Kidney (tissue), 14 donors: ENCODE results near the gene ZDHHC7. TPM values are rescaled to one million over a fixed set of nuclear protein-coding genes. Genes with fewer than 3 reads are reported as not detected.

Experiments
- DNase-seq, 5 donors: peaks; one replicate each; pipeline ENCODE4 v3.0.0-alpha.2; 2013 to 2020
- FAIRE-seq: peaks from 2 replicates; lab custom pipeline; 2012; peaks lifted over from hg19 to GRCh38; lab: Jason Lieb, UNC
- H3K27ac ChIP-seq, 2 donors: one replicate each; pipeline ENCODE4 v1.7.0; 2013; ENCODE audit warnings: low read depth in 2 of 2, low read length in 2 of 2, inconsistent platforms in 1 of 2
- H3K27me3 ChIP-seq: one replicate; pipeline ENCODE4 v1.7.1; 2013; ENCODE audit warnings: low read length, inconsistent platforms; ENCODE audit not compliant: control insufficient read depth, insufficient read depth
- H3K36me3 ChIP-seq, 3 donors: one replicate each; pipeline versions ENCODE4 v1.7.0 to v1.7.1; 2013; ENCODE audit warnings: low read length in 3 of 3, control low read depth in 1 of 3, inconsistent platforms in 1 of 3; ENCODE audit not compliant: insufficient read depth in 3 of 3, control insufficient read depth in 2 of 3
- H3K4me1 ChIP-seq, 3 donors: one replicate each; pipeline versions ENCODE4 v1.7.0 to v1.7.1; 2013; ENCODE audit warnings: low read length in 3 of 3, inconsistent platforms in 1 of 3, low read depth in 1 of 3; ENCODE audit not compliant: control insufficient read depth in 2 of 3, insufficient read depth in 2 of 3
- H3K4me3 ChIP-seq, 3 donors: one replicate each; pipeline versions ENCODE4 v1.7.0 to v1.8.1; 2013; ENCODE audit warnings: low read length in 3 of 3, control low read depth in 1 of 3, inconsistent platforms in 1 of 3
- H3K9ac ChIP-seq, 3 donors: one replicate each; pipeline versions ENCODE4 v1.7.0 to v1.7.1; 2013; ENCODE audit warnings: low read length in 3 of 3, control low read depth in 1 of 3, inconsistent platforms in 1 of 3
- H3K9me3 ChIP-seq, 3 donors: one replicate each; pipeline versions ENCODE4 v1.7.0 to v1.7.1; 2013; ENCODE audit warnings: low read length in 3 of 3, control low read depth in 1 of 3, inconsistent platforms in 1 of 3; ENCODE audit not compliant: control insufficient read depth in 2 of 3, insufficient read depth in 1 of 3
- CTCF ChIP-seq: IDR thresholded peaks from 3 replicates; pipeline ENCODE4 v1.5.1; 2012; ENCODE audit warnings: mild to moderate bottlenecking, moderate library complexity, borderline replicate concordance; ENCODE audit not compliant: insufficient read depth; ENCODE audit errors: extremely low read depth
- intact Hi-C: fragments of 100-400 bp; cut with DNase I; formaldehyde crosslinking; loops from one replicate; pipeline ENCODE4 v1.11.1; 2022
- polyA plus RNA-seq: library from polyadenylated mRNA; stranded (reverse); fragments of 350-450 nt; fragmentation: Illumina TruSeq; extraction: RNeasy Lipid Tissue Mini Kit (QIAGEN cat#74804); gene quantifications from one replicate; pipeline ENCODE4 v1.2.3, GENCODE V29; 2014; ENCODE audit warnings: low read depth, low replicate concordance; ENCODE audit not compliant: insufficient read depth
- total RNA-seq: library from RNA; stranded (reverse); fragmentation: NEBNext Ultra II Directional; extraction: Animal tissue kit (Norgen Biotek cat#: 25700); gene quantifications from one replicate; pipeline ENCODE4 v1.2.1, GENCODE V29; 2021
- donor health status: control.
- donor health status: control.
- donor health status: control.
- donor health status: control.
- donor health status: control.
- donor health status: DM: yes; HTN: yes; CAD: no.
- donor health status: Normal renal cell carcinoma (clear cell type).

ZDHHC7 gene
- total and polyA plus RNA-seq, 2 donors from 2014 or later, result 23.4 to 54.4 TPM

- Histone ChIP-seq H3K9ac (no peak overlapping the region), H3K27ac (peak overlapping the region in 1 of 2 donors; percentile 23), H3K27me3 (no peaks in the 10 kb centered on the region), H3K4me1 (peaks cover 0 to 5% (median 2%) of the 10 kb centered on the region in 3 donors), H3K9me3 (no peaks in the 10 kb centered on the region), H3K36me3 (no peaks in the 10 kb centered on the region), H3K4me3 (no peak overlapping the region)
- TF ChIP-seq CTCF, result no peak
- FAIRE-seq (no peak), DNase-seq (no peak)
- intact Hi-C loops, result loop anchor here (5.0 kb wide), 1 partner anchor 201 kb away; no protein-coding TSS in a partner anchor
Measured at GRCh38 chr16:84953190-84953746, 58.1 kb downstream of the ZDHHC7 start.

- peak overlapping the region; percentile 23 to 49 for H3K27ac ChIP-seq
- no peaks in the 10 kb centered on the region for H3K36me3 ChIP-seq
- H3K4me3 ChIP-seq, result no peak overlapping the region
- H3K27me3 ChIP-seq, result no peaks in the 10 kb centered on the region
- intact Hi-C loops, result loop anchor here (5.0 kb wide), 1 partner anchor 200 kb away; no protein-coding TSS in a partner anchor
- FAIRE-seq (no peak), DNase-seq (peak in 4 of 5 donors; percentile 85 to 90 (median 88))
- H3K9ac ChIP-seq, result peak overlapping the region in 1 of 3 donors; percentile 12
- H3K9me3 ChIP-seq, result no peaks in the 10 kb centered on the region
- TF ChIP-seq CTCF, result peak; percentile 96
- peaks cover 0 to 5% (median 2%) of the 10 kb centered on the region in 3 donors for H3K4me1 ChIP-seq
Measured at GRCh38 chr16:84952335-84953189, 58.8 kb downstream of the ZDHHC7 start.

DNA sequence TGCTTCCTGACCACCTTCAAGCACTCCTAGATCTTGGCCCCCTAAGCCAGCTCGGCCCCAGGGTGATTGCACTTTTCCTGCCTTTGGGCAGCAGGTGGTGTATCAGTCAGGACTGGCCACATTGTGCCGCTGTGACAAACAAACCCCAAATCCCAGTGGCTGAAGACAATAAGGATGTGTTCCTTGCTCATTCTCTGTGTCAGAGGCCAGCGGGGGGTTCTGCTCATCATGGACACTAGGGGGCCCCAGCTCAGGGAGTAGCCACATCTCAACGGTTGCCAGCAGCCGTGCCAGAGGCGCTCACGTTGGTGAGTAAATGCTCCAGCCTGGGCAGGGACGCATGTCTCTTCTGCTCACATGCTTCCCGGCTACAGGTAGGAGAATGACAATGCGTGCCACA lies 60.4 kb downstream of the ZDHHC7 start:
- intact Hi-C loops, result loop anchor here (5.0 kb wide), 1 partner anchor 199 kb away; no protein-coding TSS in a partner anchor
- no peak overlapping the region for H3K9ac ChIP-seq
- FAIRE-seq (no peak), DNase-seq (no peak)
- H3K36me3 ChIP-seq, result no peaks in the 10 kb centered on the region
- H3K27me3 ChIP-seq, result no peaks in the 10 kb centered on the region
- H3K4me3 ChIP-seq, result no peak overlapping the region
- peak; percentile 11 for TF ChIP-seq CTCF
- H3K27ac ChIP-seq, result no peak overlapping the region
- H3K4me1 ChIP-seq, result peaks cover 0 to 5% (median 2%) of the 10 kb centered on the region in 3 donors
- H3K9me3 ChIP-seq, result no peaks in the 10 kb centered on the region
